Esophagus (tissue), 2 donors: ENCODE measurements around the gene NUMB. TPM values are rescaled to one million over a fixed set of nuclear protein-coding genes. Genes with fewer than 3 reads are reported as not detected.
"Not testable (repeated sequence)": the region's sequence is repeated elsewhere in the genome, so short reads cannot be mapped to it uniquely, and the experiment has no call there.

Source experiments
- H3K27ac ChIP-seq, 2 donors: one replicate each; pipeline ENCODE4 v1.5.1; 2013; ENCODE audit warnings: low read depth in 2 of 2, mild to moderate bottlenecking in 2 of 2, inconsistent platforms in 1 of 2, low read length in 1 of 2, moderate library complexity in 1 of 2
- H3K27me3 ChIP-seq, 2 donors: one replicate each; pipeline ENCODE4 v1.6.1; 2013; ENCODE audit warnings: low read length in 2 of 2, control low read depth in 1 of 2, mild to moderate bottlenecking in 1 of 2; ENCODE audit not compliant: insufficient read depth in 2 of 2, control insufficient read depth in 1 of 2
- H3K36me3 ChIP-seq, 2 donors: one replicate each; pipeline ENCODE4 v1.6.1; 2013; ENCODE audit warnings: low read length in 1 of 2; ENCODE audit not compliant: control insufficient read depth in 2 of 2, insufficient read depth in 2 of 2
- H3K4me1 ChIP-seq, 2 donors: one replicate each; pipeline ENCODE4 v1.6.1; 2013; ENCODE audit warnings: low read length in 1 of 2; ENCODE audit not compliant: control insufficient read depth in 2 of 2, insufficient read depth in 2 of 2
- H3K4me3 ChIP-seq, 2 donors: one replicate each; pipeline ENCODE4 v1.5.1; 2013; ENCODE audit warnings: low read length in 2 of 2, mild to moderate bottlenecking in 2 of 2, low read depth in 1 of 2, moderate library complexity in 1 of 2
- H3K9me3 ChIP-seq, 2 donors: one replicate each; pipeline ENCODE4 v1.6.1; 2013; ENCODE audit warnings: mild to moderate bottlenecking in 2 of 2, low read depth in 1 of 2, low read length in 1 of 2, moderate library complexity in 1 of 2; ENCODE audit not compliant: control insufficient read depth in 2 of 2, insufficient read depth in 1 of 2
- WGBS, 2 donors: extraction: QIAGEN DNeasy Blood & Tissue Kit; methylation state at CpG; one replicate each; pipeline ENCODE4 v1.1.7; 2013; 5-methylcytosine and 5-hydroxymethylcytosine counted together
- polyA plus RNA-seq, 2 donors: library from polyadenylated mRNA; stranded (reverse); fragments of 200-250 nt; gene quantifications; one replicate each; pipeline ENCODE4 v1.2.3, GENCODE V29; 2013
- donor health status: healthy with polysubstance abuse.
- donor health status: Bipolar disorder and iron deficiency.

NUMB gene
- polyA plus RNA-seq, 2 donors: 26.9 to 34.8 TPM

DNA sequence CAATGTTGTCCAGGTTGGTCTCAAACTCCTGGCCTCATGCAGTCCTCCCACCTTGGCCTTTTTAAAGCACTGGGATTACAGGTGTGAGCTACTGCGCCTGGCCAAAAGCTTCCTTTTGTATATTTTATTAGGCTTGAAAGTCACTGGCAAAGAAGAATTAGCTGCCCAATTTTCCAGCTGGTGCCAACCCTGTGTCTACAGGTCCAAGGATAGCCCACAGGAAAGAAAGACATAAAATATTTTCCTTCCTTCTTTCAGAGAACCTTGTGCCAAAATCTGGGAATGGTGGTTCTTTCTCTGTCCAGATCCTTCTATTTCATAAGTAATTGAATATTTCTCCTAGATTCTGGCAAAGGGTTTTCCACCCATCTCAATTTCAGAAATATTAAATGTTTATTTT lies 84.1 kb downstream of the NUMB start:
- Histone ChIP-seq H3K36me3 (no peaks in the 10 kb centered on the region), H3K4me3 (no peak overlapping the region), H3K27me3 (no peaks in the 10 kb centered on the region), H3K9me3 (no peaks in the 10 kb centered on the region), H3K27ac (no peak overlapping the region), H3K4me1 (no peaks in the 10 kb centered on the region)
- 79 to 92% methylated on average over 1 of the region's 1 CpG for WGBS, 2 donors

DNA sequence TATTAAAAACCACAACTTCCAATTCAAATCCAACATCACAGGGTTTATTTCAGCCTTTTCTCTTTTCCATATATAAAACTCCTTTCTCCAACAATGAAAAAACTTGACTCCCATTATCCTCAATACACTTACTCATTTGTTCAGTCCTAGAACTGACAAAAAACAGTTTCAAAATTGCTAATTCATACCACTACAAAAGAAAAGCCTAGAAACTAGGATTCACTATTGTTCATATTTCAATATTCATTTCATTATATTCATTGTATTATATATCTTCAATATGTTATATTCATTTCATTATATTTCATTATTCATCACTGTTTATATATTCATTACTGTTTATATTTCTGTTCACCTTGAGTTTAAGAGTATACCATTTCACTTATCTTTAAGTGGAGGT lies 85.8 kb downstream of the NUMB start:
- Histone ChIP-seq H3K27me3 (no peaks in the 10 kb centered on the region), H3K36me3 (no peaks in the 10 kb centered on the region), H3K4me3 (no peak overlapping the region), H3K27ac (no peak overlapping the region), H3K4me1 (no peaks in the 10 kb centered on the region), H3K9me3 (no peaks in the 10 kb centered on the region)

DNA sequence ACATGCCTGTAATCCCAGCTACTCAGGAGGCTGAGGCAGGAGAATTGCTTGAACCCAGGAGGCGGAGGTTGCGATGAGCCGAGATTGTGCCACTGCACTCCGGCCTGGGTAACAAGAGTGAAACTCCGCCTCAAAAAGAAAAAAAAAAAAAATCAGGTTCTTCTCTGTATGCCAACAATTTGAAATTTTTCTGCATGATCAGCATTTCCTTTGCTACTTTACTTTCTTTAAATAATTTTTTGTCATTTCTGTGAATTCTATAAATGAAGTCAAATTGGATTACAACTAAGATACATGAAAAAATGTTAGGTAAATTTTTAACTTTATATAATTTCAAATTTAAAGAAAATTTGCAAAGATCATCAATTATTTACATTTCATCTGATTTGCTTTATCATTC lies 87.8 kb downstream of the NUMB start:
- H3K27me3 ChIP-seq: no peaks in the 10 kb centered on the region
- H3K9me3 ChIP-seq: no peaks in the 10 kb centered on the region
- H3K4me1 ChIP-seq: no peaks in the 10 kb centered on the region
- WGBS, 2 donors: 99% methylated on average over 5 of the region's 5 CpGs
- no peaks in the 10 kb centered on the region for H3K36me3 ChIP-seq
- H3K27ac ChIP-seq: no peak overlapping the region
- no peak overlapping the region for H3K4me3 ChIP-seq

DNA sequence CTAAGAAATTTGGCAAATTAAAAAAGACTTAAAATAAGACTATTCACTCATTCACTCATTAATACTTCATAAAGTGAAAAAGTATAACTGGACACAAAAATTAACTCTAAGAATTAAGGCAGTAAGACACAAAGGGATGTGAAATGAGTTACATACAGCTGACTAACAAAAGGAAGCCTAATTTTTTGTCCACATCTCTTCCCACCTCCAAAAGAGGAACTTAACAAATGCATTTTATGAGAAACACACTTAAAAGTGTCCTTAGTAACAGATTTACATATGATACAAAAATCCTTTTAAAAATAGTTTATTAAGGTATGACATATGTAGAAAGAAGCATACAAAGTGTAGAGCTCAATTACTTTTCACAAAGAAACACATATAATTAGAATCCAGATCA lies 88.9 kb downstream of the NUMB start:
- H3K4me1 ChIP-seq: no peaks in the 10 kb centered on the region

DNA sequence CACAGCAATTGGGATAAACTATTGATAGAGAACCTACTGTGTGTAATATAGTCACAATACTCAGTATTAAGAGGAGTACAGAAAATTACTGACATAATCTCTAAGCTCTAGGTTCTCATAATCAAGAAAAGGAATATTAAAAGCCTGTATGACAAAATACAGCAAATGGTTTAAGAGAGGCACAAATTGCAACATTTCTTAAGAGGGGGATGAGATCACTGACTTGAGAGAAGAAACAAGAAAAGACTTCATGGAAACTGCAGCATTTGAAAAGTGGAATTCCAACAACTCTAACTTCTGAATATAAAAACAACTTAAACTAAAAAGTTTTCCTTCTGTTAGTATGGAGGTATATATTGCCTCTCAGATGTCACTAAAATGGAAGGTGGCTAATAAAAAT lies 89.7 kb downstream of the NUMB start:
- no peaks in the 10 kb centered on the region for H3K36me3 ChIP-seq
- H3K9me3 ChIP-seq: no peaks in the 10 kb centered on the region
- H3K27ac ChIP-seq: no peak overlapping the region
- no peaks in the 10 kb centered on the region for H3K27me3 ChIP-seq
- H3K4me3 ChIP-seq: no peak overlapping the region
- no peaks in the 10 kb centered on the region for H3K4me1 ChIP-seq

More for the DNA sequence above, 88.9 kb downstream of the NUMB start:
- Histone ChIP-seq H3K4me3 (no peak overlapping the region), H3K27me3 (no peaks in the 10 kb centered on the region), H3K9me3 (no peaks in the 10 kb centered on the region), H3K36me3 (no peaks in the 10 kb centered on the region), H3K27ac (no peak overlapping the region)

DNA sequence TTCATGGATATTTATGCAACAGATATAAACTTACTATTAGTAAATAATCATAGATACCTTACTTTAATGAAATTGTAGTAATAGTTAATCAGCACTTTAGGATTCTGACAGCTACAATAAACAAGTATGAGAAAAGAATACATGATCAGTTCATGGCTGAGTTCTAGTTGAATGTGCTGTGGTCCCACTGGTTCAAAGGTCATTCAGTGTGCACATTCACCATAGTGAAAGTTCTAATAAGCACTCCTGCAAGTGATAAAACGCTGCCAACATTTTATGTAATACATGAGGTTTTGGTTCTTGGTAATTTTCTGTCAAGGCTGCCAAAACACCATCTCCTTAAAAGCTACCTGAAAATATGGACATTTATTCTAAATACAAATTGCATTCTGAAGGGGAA lies 92.6 kb downstream of the NUMB start:
- WGBS, 2 donors: 63 to 64% methylated on average over 1 of the region's 1 CpG
- H3K27me3 ChIP-seq: no peaks in the 10 kb centered on the region
- H3K9me3 ChIP-seq: no peaks in the 10 kb centered on the region
- no peaks in the 10 kb centered on the region for H3K36me3 ChIP-seq
- no peaks in the 10 kb centered on the region for H3K4me1 ChIP-seq
- no peak overlapping the region for H3K27ac ChIP-seq
- no peak overlapping the region for H3K4me3 ChIP-seq

DNA sequence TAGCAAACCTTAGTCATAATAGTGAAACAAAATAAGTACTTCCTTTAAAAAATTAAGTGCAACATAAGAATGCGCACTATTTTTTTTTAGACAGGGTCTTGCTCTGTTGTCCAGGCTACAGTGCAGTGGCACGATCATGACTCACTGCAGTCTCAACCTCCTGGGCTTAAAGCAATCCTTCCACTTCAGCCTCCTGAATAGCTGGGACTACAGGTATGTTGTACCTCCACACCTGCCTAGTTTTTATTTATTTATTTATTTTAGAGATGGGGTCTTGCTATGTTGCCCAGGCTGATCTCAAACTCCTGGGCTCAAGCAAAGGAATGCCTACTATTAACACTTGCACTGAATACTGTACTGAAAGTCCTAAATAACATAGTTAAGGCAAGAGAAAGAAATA lies 93.8 kb downstream of the NUMB start:
- 98% methylated on average over 2 of the region's 2 CpGs for WGBS, 2 donors
- no peak overlapping the region for H3K4me3 ChIP-seq

DNA sequence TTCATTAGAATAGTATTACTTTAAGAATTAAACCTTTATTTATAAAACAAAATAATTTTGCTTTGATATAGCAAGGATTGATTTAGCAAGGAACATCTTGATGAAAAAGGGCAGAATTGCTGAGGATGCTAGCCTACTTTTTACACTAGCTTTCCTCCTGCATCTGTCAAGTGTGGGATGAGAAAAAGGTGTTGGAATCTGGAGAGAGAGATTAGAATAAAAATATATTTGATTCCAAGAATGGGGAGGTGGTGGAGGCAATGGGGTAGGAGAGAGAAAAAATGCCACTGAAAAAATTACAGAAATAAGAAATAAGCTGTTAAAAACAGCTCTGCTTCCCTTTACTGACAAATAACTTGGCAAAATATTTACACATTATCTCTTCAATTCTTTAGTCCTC lies 98.9 kb downstream of the NUMB start:
- no peaks in the 10 kb centered on the region for H3K36me3 ChIP-seq
- H3K9me3 ChIP-seq: no peaks in the 10 kb centered on the region

More for the DNA sequence above, 93.8 kb downstream of the NUMB start:
- Histone ChIP-seq H3K27me3 (no peaks in the 10 kb centered on the region), H3K9me3 (no peaks in the 10 kb centered on the region), H3K27ac (no peak overlapping the region), H3K4me1 (no peaks in the 10 kb centered on the region), H3K36me3 (no peaks in the 10 kb centered on the region)

DNA sequence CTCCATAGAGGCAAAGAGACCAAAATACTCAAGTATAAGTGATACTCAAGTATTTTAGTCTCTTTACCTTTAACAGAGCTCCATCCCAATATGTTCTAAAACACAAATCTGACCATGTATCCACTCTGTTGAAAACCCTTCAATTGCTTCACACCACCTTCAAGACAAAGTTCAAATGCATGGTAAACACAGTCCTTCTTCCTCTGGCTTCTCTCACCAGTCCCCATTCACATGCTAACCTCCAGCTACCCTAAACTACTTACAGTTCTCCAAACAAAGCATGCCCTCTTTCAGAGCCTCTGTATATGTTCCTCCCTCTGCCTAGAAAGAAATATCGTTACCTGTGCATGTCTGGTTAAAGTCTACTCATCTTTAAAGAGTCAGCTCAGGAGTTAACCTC lies 100.2 kb downstream of the NUMB start:
- H3K27ac ChIP-seq: no peak overlapping the region
- no peaks in the 10 kb centered on the region for H3K9me3 ChIP-seq
- 84 to 88% methylated on average over 1 of the region's 1 CpG for WGBS, 2 donors
- no peaks in the 10 kb centered on the region for H3K27me3 ChIP-seq
- H3K36me3 ChIP-seq: no peaks in the 10 kb centered on the region
- no peaks in the 10 kb centered on the region for H3K4me1 ChIP-seq
- no peak overlapping the region for H3K4me3 ChIP-seq

More for the DNA sequence above, 98.9 kb downstream of the NUMB start:
- no peak overlapping the region for H3K27ac ChIP-seq
- H3K4me3 ChIP-seq: no peak overlapping the region
- H3K4me1 ChIP-seq: no peaks in the 10 kb centered on the region
- H3K27me3 ChIP-seq: no peaks in the 10 kb centered on the region

DNA sequence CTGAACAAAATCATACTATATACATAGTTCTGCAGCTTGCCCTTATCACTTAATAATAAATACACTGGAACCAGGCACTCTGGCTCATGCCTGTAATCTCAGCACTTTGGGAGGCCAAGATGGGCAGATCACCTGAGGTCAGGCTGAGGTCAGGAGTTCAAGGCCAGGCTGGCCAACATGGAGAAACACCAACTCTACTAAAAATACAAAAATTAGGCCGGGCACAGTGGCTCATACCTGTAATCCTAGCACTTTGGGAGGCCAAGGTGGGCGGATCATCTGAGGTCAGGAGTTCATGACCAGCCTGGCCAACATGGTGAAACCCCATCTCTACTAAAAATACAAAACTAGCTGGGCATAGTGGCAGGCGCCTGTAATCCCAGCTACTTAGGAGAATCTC lies 109.3 kb downstream of the NUMB start:
- H3K9me3 ChIP-seq, H3K4me1 ChIP-seq, H3K27ac ChIP-seq, H3K27me3 ChIP-seq, H3K36me3 ChIP-seq, H3K4me3 ChIP-seq: not testable (repeated sequence)
- WGBS, 2 donors: 88 to 96% methylated on average over 3 of the region's 3 CpGs
